GM12878 (cell line): ENCODE results near the gene CLASRP.

ENCODE experiments used
- CEBPB ChIP-seq, 2 experiments: fragments of 150-350 bp in 1 of 2; IDR thresholded peaks; 2 replicates each; pipeline ENCODE4 v1.6.1; 2012 to 2014; ENCODE audit warnings: low read depth in 2 of 2, low read length in 2 of 2, borderline replicate concordance in 1 of 2, inconsistent platforms in 1 of 2
- CTCF ChIP-seq, 3 experiments: IDR thresholded peaks in 2 of 3; conservative IDR thresholded peaks in 1 of 3; 2 replicates each; pipeline ENCODE4 v1.5.1; 2011; ENCODE audit warnings: low read depth in 3 of 3, low read length in 3 of 3, mild to moderate bottlenecking in 3 of 3, control low read depth in 2 of 3, moderate library complexity in 2 of 3, inconsistent platforms in 1 of 3, mixed read lengths in 1 of 3; ENCODE audit not compliant: control insufficient read depth in 2 of 3, insufficient read depth in 1 of 3; ENCODE audit errors: extremely low read depth in 1 of 3
- DPF2 ChIP-seq: fragments of 450-650 bp; IDR thresholded peaks from 2 replicates; pipeline ENCODE4 v1.6.1; 2017; ENCODE audit warnings: mild to moderate bottlenecking
- EGR1 ChIP-seq, 2 experiments: IDR thresholded peaks; 1 replicate in 1 of 2; 2 replicates in 1 of 2; pipeline ENCODE4 v1.6.1; 2011 to 2012; ENCODE audit warnings: low read depth in 2 of 2, low read length in 2 of 2, borderline replicate concordance in 1 of 2, mild to moderate bottlenecking in 1 of 2, moderate library complexity in 1 of 2
- EP300 ChIP-seq, 2 experiments: fragments of 150-350 bp in 1 of 2; IDR thresholded peaks; 2 replicates each; pipeline ENCODE4 v1.6.1; 2011 to 2012; ENCODE audit warnings: low read depth in 2 of 2, low read length in 2 of 2, borderline replicate concordance in 1 of 2, improper control_type of control experiment in 1 of 2, inconsistent platforms in 1 of 2; ENCODE audit not compliant: control insufficient read depth in 1 of 2
- EZH2 ChIP-seq: IDR thresholded peaks from 2 replicates; pipeline ENCODE4 v1.6.1; 2012; ENCODE audit warnings: low read depth, mild to moderate bottlenecking, control low read depth, inconsistent platforms, low read length, borderline replicate concordance; ENCODE audit not compliant: control insufficient read depth
- HDAC6 ChIP-seq: fragments of 200-600 bp; sonication (generic); IDR thresholded peaks from one replicate; pipeline ENCODE4 v1.8.0; 2017; ENCODE audit warnings: antibody characterized with exemption; ENCODE audit not compliant: unreplicated experiment
- MAX ChIP-seq: IDR thresholded peaks from 2 replicates; pipeline ENCODE4 v1.6.1; 2012; ENCODE audit warnings: low read depth, low read length, improper control_type of control experiment
- PBX3 ChIP-seq: IDR thresholded peaks from 2 replicates; pipeline ENCODE4 v1.6.1; 2011; ENCODE audit warnings: mild to moderate bottlenecking, low read depth, low read length, moderate library complexity; ENCODE audit not compliant: insufficient replicate concordance
- POLR2A ChIP-seq: IDR thresholded peaks from 2 replicates; pipeline ENCODE4 v1.6.1; 2011; ENCODE audit warnings: low read depth, mild to moderate bottlenecking, low read length
- POLR2AphosphoS5 ChIP-seq: IDR thresholded peaks from 2 replicates; pipeline ENCODE4 v1.6.1; 2011; ENCODE audit warnings: mild to moderate bottlenecking, low read length, inconsistent platforms
- RAD51 ChIP-seq: fragments of 450-650 bp; IDR thresholded peaks from 2 replicates; pipeline ENCODE4 v1.6.1; 2016; ENCODE audit warnings: moderate library complexity, mild to moderate bottlenecking, inconsistent platforms
- REST ChIP-seq: IDR thresholded peaks from 2 replicates; pipeline ENCODE4 v1.6.1; 2012; ENCODE audit warnings: mild to moderate bottlenecking, low read depth, low read length
- SRF ChIP-seq, 2 experiments: IDR thresholded peaks; 2 replicates each; pipeline ENCODE4 v1.6.1; 2011; ENCODE audit warnings: low read depth in 2 of 2, low read length in 2 of 2, mild to moderate bottlenecking in 1 of 2, moderate library complexity in 1 of 2

- TF ChIP-seq EZH2: no peak
- TF ChIP-seq EGR1 (IDR thresholded peaks at IDR 0.05; ENCODE audit: borderline replicate concordance in 1 of 2, low read depth in 2 of 2, low read length in 2 of 2): no peak
- TF ChIP-seq DPF2: no peak
- TF ChIP-seq PBX3: no peak
- no peak for TF ChIP-seq MAX
- no peak for TF ChIP-seq HDAC6
- no peak for TF ChIP-seq POLR2A
- TF ChIP-seq CTCF (IDR thresholded peaks at IDR 0.05 in 2 of 3, conservative IDR thresholded peaks at IDR 0.05 in 1 of 3; ENCODE audit: control insufficient read depth in 2 of 3, extremely low read depth in 1 of 3, insufficient read depth in 1 of 3, low read depth in 3 of 3, low read length in 3 of 3): no peak
- TF ChIP-seq EP300 (IDR thresholded peaks at IDR 0.05; ENCODE audit: borderline replicate concordance in 1 of 2, control insufficient read depth in 1 of 2, low read depth in 2 of 2, low read length in 2 of 2): no peak
- TF ChIP-seq POLR2AphosphoS5: no peak
- no peak for TF ChIP-seq CEBPB (IDR thresholded peaks at IDR 0.05; ENCODE audit: borderline replicate concordance in 1 of 2, low read depth in 2 of 2, low read length in 2 of 2)
- TF ChIP-seq RAD51: no peak
- no peak for TF ChIP-seq SRF (IDR thresholded peaks at IDR 0.05; ENCODE audit: low read depth in 2 of 2, low read length in 2 of 2)
- TF ChIP-seq REST: no peak
Measured at GRCh38 chr19:44998025-44998424, 40.8 kb upstream of the CLASRP start.
